ENCODE data around the gene GAPDH.

The GAPDH gene

GRCh38 chr12:6523708-6524107 is 10.6 kb upstream of the GAPDH start:
- H3K4me3 ChIP-seq (ENCODE audit: low read depth, low read length), result no peak overlapping the region
- TF ChIP-seq CTCF (IDR thresholded peaks at IDR 0.05; ENCODE audit: control insufficient read depth, extremely low read depth, insufficient read depth), result no peak
- no peak for DNase-seq (ENCODE audit: low read depth)

- no peak overlapping the region for H3K4me3 ChIP-seq (ENCODE audit: low read depth, low read length)
- no peak for TF ChIP-seq CTCF (IDR thresholded peaks at IDR 0.05; ENCODE audit: control insufficient read depth, extremely low read depth, insufficient read depth)
- DNase-seq (ENCODE audit: low read depth), result no peak
These were observed 9.7 kb upstream of the GAPDH start for GRCh38 chr12:6524648-6525047.

GRCh38 chr12:6526201-6526600 is 8.1 kb upstream of the GAPDH start:
- no peak overlapping the region for H3K4me3 ChIP-seq (ENCODE audit: low read depth, low read length)
- TF ChIP-seq CTCF (IDR thresholded peaks at IDR 0.05; ENCODE audit: control insufficient read depth, extremely low read depth, insufficient read depth), result no peak
- no peak for DNase-seq (ENCODE audit: low read depth)

GRCh38 chr12:6526766-6527525 is 7.4 kb upstream of the GAPDH start:
- no peak overlapping the region for H3K4me3 ChIP-seq (ENCODE audit: low read depth, low read length)
- TF ChIP-seq CTCF (IDR thresholded peaks at IDR 0.05; ENCODE audit: control insufficient read depth, extremely low read depth, insufficient read depth), result no peak
- no peak for DNase-seq (ENCODE audit: low read depth)

GRCh38 chr12:6527711-6528110 is 6.6 kb upstream of the GAPDH start:
- no peak overlapping the region for H3K4me3 ChIP-seq (ENCODE audit: low read depth, low read length)
- no peak for TF ChIP-seq CTCF (IDR thresholded peaks at IDR 0.05; ENCODE audit: control insufficient read depth, extremely low read depth, insufficient read depth)
- no peak for DNase-seq (ENCODE audit: low read depth)

GRCh38 chr12:6528539-6529235 is 5.6 kb upstream of the GAPDH start:
- no peak overlapping the region for H3K4me3 ChIP-seq (ENCODE audit: low read depth, low read length)
- no peak for TF ChIP-seq CTCF (IDR thresholded peaks at IDR 0.05; ENCODE audit: control insufficient read depth, extremely low read depth, insufficient read depth)
- no peak for DNase-seq (ENCODE audit: low read depth)
